Fibroblast of skin of abdomen (primary cell): ENCODE data around the gene FAM180B.

Experiments used
- DNase-seq: peaks from one replicate; pipeline ENCODE4 v3.0.0-alpha.2; 2013

Gene FAM180B

DNA sequence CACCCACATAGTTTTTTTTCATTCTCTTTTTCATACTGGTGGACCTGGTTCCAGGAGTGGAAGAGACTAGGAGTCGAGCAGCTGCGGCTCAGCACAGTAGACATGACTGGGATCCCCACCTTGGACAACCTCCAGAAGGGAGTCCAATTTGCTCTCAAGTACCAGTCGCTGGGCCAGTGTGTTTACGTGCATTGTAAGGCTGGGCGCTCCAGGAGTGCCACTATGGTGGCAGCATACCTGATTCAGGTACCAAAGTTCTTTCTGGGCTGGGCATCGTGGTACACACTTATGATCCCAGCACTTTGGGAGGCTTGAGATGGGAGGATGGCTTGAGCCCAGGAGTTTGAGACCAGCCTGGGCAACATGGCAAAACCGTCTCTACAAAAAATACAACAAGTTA, 16.8 kb upstream of the FAM180B start:
- no peak for DNase-seq

GRCh38 chr11:47570651-47571356, 15.7 kb upstream of the FAM180B start:
- DNase-seq = no peak

DNA sequence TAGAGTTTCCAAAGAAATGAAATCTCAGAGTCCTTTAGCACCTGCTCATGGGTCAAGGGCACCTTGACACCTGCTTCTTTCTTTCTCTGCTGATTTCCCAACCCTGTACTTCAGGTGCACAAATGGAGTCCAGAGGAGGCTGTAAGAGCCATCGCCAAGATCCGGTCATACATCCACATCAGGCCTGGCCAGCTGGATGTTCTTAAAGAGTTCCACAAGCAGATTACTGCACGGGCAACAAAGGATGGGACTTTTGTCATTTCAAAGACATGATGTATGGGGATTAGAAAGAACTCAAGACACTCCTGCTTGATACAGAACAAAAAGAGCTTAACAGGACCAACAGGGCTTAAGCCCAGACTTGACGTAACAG, 15.1 kb upstream of the FAM180B start:
- DNase-seq = no peak

DNA sequence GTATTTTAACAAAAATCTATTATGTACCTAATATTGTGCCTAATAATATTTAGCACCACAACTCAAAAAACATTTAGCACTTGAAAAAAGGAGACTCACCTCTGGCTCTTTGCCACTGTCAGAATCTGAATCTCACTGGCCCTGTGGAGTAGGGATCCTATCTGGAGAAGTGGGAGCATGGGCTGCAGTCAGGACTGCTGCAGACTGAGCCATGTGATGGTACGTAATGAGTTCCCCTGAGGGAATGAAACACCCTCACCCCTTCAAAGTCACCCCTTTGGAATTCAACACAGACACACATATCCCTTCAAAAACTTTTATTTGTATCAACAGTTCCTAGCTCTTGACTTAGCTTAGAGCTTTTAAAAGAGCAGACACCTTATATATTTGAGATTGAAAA, 14.6 kb upstream of the FAM180B start:
- DNase-seq = no peak

DNA sequence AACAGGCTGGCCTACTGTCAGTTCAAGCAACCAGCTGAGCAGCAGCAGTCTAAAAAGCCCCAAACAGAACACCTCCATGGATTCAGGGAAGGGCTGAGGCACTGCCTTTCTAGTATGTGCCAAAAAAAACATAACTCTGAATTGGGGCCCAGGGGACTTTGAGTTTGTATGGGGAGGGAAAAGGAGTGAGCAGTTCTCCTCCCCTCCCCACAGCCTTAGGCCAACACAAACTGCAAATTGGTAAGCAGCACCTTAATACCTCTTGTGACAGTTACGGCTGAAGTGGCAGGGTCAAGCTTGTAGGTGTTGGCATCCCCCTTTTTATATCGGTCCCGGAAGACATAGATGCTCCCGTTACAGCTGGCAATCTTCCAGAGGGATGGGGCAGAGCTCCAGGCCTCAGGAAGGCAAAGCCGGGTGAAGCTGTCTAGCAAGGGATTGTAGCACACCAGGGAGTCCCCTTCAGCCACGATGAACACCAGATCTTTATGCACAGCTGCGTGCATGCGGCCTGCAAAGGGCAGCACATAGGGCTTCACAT, 13.7 kb upstream of the FAM180B start:
- DNase-seq = no peak

DNA sequence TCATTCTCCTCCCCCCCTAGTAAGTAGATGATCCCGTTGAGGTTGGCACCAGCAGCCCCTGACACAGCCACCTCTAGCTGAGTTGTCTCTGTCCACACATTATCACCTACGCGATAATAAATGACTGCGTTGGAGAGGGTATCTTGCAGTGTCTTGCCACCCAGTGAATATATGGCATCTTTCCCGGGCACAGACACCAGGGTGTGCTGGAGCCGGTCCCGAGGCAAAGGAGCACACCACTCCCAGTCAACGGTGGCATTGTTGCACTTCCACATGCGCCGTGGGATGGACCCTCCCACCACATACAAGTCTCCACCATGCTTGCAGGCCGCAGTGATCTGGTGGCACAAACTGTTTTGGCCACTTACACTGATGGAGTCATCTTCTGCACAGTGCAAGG, 13.2 kb upstream of the FAM180B start:
- no peak for DNase-seq

DNA sequence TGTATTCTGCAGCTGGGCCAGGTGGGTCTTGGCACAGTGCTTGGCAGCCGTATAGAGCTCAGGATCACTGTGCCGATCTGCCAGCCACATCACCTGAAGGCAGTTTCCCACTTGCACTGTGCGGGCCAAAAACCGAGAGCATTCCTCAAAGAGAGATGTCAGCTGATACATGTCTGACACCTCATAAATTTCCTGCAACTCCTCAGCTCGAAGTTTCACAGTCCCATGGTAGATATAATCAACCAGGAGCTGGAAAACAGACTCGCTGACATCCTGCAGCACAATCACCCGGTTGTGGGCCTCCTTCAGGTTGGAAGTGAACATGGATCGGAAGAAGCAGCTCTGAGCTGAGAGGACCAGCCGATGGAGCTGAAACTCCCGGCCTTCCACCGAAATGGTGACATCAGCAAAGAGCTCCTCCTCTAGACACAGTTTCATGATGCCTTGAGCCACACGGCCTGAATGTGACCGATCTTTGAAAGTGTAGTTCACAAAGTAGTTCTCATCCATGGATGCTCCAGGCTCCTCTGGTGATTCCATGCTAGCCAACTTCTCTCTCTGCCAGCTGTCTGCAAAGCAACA, 8.9 kb upstream of the FAM180B start:
- DNase-seq = peak; percentile 8

DNA sequence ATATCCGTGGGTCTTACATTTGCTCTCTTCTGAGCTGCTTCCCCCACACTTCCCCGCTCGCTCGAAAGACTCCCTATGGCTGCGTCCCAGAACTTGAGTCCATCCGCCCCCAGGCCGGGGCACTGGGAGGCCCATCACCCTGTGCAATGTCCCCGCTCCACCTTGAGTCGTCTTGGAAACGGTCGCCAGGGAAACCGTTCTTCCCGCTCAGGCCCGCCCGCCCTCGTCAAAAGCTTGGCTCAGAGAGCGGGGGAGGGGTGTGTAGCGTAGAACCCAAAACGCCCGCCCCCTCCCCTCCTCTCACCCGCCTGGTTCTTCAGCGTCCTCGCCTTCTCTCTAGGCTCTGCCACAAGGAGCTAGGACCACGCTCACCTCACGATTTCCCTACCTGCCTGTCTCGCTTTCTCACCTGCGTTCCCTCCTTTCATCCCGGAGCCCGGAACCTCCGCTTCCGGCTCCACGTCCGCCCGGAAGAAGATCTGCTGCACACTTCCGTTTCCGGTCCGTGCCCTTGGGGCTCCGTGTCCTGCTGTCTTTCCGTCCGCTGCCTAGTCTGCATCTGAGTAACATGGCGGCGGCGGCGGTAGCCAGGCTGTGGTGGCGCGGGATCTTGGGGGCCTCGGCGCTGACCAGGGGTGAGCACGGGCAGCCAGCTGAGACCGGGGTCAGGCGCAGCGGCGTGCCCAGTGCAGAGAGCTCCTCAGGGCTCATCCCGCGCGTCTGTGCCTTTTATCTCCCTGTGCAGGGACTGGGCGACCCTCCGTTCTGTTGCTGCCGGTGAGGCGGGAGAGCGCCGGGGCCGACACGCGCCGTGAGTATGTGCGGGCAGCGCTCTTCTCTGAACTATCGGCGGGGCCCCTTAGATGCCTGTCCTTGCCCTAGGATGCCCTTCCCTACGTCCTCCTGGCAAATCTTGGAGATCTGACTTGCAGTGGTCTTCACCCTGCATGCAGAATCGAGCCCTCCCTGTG, 7.7 kb upstream of the FAM180B start, which contains the start of the genes KBTBD4 and NDUFS3:
Gene KBTBD4 (minus strand): TSS at position 447 of the 971 bp plus-strand sequence. CDS start 19 bp downstream, at position 428.
Gene NDUFS3 (plus strand): TSS at position 551 of the 971 bp plus-strand sequence. CDS start 18 bp downstream, at position 569.
- peak; percentile 86 for DNase-seq

- DNase-seq = no peak
These were observed 2.6 kb upstream of the FAM180B start for GRCh38 chr11:47583844-47584243.

GRCh38 chr11:47587039-47587716, 700 bp downstream of the FAM180B start:
- DNase-seq = no peak

GRCh38 chr11:47587723-47588326, 1.3 kb downstream of the FAM180B start:
- no peak for DNase-seq

DNA sequence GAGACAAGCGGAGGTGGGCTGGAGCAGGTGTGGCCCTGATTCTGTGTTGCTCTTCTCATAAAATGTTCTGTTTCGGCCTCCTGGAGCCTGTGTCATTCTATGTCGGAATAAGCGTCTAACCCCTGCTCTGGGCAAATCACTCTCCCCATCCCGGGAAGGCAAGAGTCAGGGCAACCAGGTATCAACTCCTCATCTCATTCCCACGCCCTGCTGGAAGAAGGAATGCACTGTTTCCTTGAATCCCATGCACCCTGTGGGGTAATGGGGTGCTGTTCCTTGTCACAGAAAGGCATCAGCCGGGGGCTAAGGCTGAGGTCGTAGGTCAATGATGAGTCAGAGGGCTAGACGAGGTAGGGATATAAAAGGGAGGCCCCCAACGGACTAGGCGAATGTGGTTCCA, 2.6 kb downstream of the FAM180B start:
- DNase-seq = no peak

DNA sequence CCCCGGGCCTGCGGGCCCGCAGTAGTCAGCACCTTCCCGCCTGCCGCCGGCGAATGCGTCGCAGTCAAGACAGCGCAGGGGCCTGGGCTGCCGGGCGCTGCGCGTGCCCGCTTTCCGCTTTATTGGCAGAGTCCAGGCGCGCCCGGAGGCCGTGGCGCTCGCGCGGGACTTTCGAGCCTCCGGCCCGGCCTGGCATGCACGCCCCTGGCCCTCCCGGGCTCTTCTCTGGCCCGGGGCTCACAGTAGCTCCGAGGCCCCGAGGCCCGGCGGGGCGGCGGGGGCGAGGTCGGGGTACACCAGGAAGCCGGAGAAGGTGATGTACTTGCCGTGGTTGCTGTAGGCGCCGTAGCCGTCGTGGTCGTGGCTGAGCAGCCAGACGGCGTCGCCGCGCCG, 3.1 kb downstream of the FAM180B start:
- DNase-seq = peak; percentile 16

GRCh38 chr11:47589977-47590861, 3.7 kb downstream of the FAM180B start:
- peak; percentile 36 for DNase-seq

DNA sequence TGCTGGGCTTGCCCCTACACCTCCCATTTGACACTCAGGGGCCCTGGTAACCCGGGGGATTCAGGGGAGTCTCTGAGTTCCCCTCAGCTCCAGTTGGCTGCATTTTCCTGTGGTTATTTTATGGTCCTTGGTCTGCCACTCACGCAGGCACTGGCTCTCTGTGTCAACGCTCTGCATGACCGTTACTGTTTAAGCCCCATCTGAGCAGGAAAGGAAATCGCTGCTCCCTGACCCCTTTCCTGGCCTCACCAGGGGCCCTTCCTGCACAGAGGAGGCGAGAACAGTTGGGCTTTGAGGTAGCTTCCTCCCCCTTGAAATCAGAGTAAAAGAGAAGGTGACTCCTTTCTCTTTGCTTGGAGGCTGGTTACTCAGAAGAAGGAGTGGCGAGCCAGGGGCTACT, 5.3 kb downstream of the FAM180B start:
- no peak for DNase-seq

GRCh38 chr11:47592251-47592650, 5.8 kb downstream of the FAM180B start:
- DNase-seq = no peak

GRCh38 chr11:47592970-47593369, 6.5 kb downstream of the FAM180B start:
- DNase-seq = no peak

DNA sequence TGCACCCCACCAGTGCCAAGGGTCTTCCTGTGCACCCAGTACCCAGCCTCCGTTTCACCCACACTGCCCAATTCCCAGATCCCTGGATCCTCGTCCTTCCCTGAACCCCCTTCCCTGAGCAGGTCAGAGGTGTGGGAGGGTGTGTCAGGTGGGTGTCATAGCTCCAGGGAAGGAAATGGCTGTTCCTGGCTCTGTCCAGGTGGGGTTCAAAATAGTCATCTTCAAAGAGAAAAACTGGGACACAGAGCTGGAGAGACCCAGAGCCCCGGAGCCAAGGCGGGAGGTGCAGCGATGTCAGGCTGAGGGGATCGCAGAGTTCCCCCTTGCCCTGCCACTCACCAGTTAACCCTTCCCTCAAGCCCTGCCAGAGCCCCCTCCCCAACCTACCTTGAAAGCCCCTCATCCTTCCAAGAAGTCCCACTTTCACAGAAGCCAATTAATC, 7.0 kb downstream of the FAM180B start:
- no peak for DNase-seq

DNA sequence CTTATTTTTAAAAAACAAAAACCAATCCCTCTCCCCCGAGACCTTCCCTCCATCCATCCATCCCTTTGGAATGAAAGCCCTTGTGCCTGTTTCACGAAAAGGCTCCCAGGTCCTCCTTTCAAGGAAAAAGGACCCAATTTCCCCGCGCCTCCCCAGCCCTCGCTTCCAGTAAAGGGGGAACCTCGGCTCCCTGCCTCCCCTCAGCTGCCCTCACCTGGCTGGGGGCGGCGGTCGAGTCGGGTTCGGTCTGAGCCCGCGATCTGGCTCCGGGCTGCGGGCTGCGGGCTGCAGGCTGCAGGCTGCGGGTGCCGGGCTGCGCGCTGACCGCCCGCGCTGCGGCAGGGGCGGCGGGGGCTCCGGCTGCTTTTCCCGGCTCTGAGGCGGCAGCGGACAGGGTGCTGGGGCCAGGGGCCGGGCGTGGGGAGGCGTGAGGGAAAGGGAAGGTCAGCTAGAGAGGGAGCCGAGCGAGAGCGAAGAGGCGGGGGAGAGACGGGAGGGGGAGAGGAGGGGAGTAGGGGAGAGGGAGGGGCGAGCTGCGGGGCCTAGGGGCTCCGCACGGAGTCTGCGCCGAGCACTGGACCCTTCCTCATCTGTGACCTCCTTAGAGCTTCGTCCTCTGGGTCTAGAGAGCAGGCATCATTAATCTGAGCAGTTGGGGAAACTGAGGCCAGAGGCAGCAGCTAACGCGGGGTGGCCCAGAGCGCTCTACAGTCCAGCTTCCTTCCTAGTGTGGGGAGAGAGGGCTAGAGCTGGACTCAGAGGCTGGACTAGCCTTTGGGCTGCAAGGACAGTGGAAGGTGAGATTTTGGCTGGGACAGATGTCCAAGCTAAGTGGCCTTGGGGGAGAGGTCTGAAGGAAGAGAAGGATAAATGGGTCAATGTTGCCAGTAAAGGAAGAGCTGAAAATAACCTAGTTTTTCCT, 7.7 kb downstream of the FAM180B start, which contains the start of gene C1QTNF4:
Gene C1QTNF4 (minus strand): TSS at position 478 of the 922 bp plus-strand sequence. CDS start 3,601 bp downstream, outside the sequence.
- no peak for DNase-seq
